IMR-90 (cell line): ENCODE data around the gene CD7. TPM values are rescaled to one million over a fixed set of nuclear protein-coding genes. Genes with fewer than 3 reads are reported as not detected.

ENCODE experiments used
- ATAC-seq: fragments of 200-7000 bp; cut with Tn5 transposase; 2 replicates; pipeline ENCODE4 v1.9.1; 2020; ENCODE audit warnings: low read depth, mild to moderate bottlenecking, moderate library complexity
- BruUV-seq: library from RNA; stranded (reverse); fragments of 400-500 nt; replicated peaks from 2 replicates; lab custom pipeline; 2021; lab: Mats Ljungman, UMichigan
- CTCF ChIA-PET: fragments of 300-600 bp; formaldehyde crosslinking; extraction: SDS; loops from one replicate; lab custom pipeline; 2021; ENCODE audit warnings: antibody characterized with exemption; lab: Yijun Ruan, JAX
- POLR2A ChIA-PET: fragments of 300-600 bp; sonication (Branson Sonifier 250); formaldehyde crosslinking; loops from one replicate; lab custom pipeline; 2022; ENCODE audit warnings: antibody characterized with exemption; ENCODE audit not compliant: unreplicated experiment; lab: Charles Lee
- DNase-seq: peaks from one replicate; pipeline ENCODE4 v3.0.0; 2013
- H2AFZ ChIP-seq: replicated peaks from 2 replicates; pipeline ENCODE3; 2013; ENCODE audit warnings: low read length, mild to moderate bottlenecking; ENCODE audit not compliant: poor library complexity
- H2AK5ac ChIP-seq: 2 replicates; pipeline ENCODE4 v1.6.1; 2013; ENCODE audit warnings: low read depth, low read length, inconsistent platforms
- H2AK9ac ChIP-seq: replicated peaks from 2 replicates; pipeline ENCODE3; 2013; ENCODE audit warnings: mild to moderate bottlenecking, low read depth, low read length, moderate library complexity; ENCODE audit not compliant: poor library complexity
- H2BK120ac ChIP-seq: 2 replicates; pipeline ENCODE4 v1.6.1; 2013; ENCODE audit warnings: low read depth, low read length, inconsistent platforms
- H2BK15ac ChIP-seq: 3 replicates; pipeline ENCODE4 v1.6.1; 2013; ENCODE audit warnings: low read depth, low read length, inconsistent platforms
- H2BK20ac ChIP-seq: 2 replicates; pipeline ENCODE4 v1.6.1; 2013; ENCODE audit warnings: low read depth, mild to moderate bottlenecking, inconsistent platforms, low read length, moderate library complexity
- H2BK5ac ChIP-seq: 2 replicates; pipeline ENCODE4 v1.6.1; 2013; ENCODE audit warnings: mild to moderate bottlenecking, low read depth, low read length, inconsistent platforms; ENCODE audit not compliant: poor library complexity, severe bottlenecking
- H3K14ac ChIP-seq: replicated peaks from 2 replicates; pipeline ENCODE4 v1.6.1; 2013; ENCODE audit warnings: low read depth, low read length, inconsistent platforms
- H3K18ac ChIP-seq: 2 replicates; pipeline ENCODE4 v1.6.1; 2013; ENCODE audit warnings: low read depth, low read length, control low read depth
- H3K23ac ChIP-seq: 2 replicates; pipeline ENCODE4 v1.6.1; 2013; ENCODE audit warnings: low read depth, low read length, inconsistent platforms
- H3K27ac ChIP-seq: 2 replicates; pipeline ENCODE4 v1.5.1; 2013; ENCODE audit warnings: mild to moderate bottlenecking, control low read depth, low read length; ENCODE audit not compliant: insufficient read depth
- H3K27me3 ChIP-seq: 2 replicates; pipeline ENCODE4 v1.6.1; 2013; ENCODE audit warnings: low read length; ENCODE audit not compliant: control insufficient read depth, insufficient read depth
- H3K36me3 ChIP-seq: 2 replicates; pipeline ENCODE4 v1.6.1; 2013; ENCODE audit warnings: low read length, mixed read lengths; ENCODE audit not compliant: control insufficient read depth, insufficient read depth
- H3K4ac ChIP-seq: 2 replicates; pipeline ENCODE4 v1.6.1; 2013; ENCODE audit warnings: low read depth, low read length, inconsistent platforms
- H3K4me1 ChIP-seq: 2 replicates; pipeline ENCODE4 v1.6.1; 2013; ENCODE audit warnings: low read length, mixed read lengths; ENCODE audit not compliant: control insufficient read depth, insufficient read depth
- H3K4me2 ChIP-seq: 2 replicates; pipeline ENCODE4 v1.6.1; 2013; ENCODE audit warnings: low read depth, mild to moderate bottlenecking, control low read depth, low read length, moderate library complexity
- H3K4me3 ChIP-seq: 2 replicates; pipeline ENCODE4 v1.5.1; 2013; ENCODE audit warnings: low read depth, mild to moderate bottlenecking, control low read depth, low read length, moderate library complexity; ENCODE audit not compliant: insufficient read depth
- H3K56ac ChIP-seq: 2 replicates; pipeline ENCODE4 v1.6.1; 2013; ENCODE audit warnings: low read length, inconsistent platforms; ENCODE audit not compliant: insufficient read depth; ENCODE audit errors: extremely low read depth
- H3K79me1 ChIP-seq, 2 experiments: 2 replicates each; pipeline ENCODE4 v1.6.1; 2013; ENCODE audit warnings: low read length in 2 of 2, inconsistent platforms in 1 of 2, low read depth in 1 of 2
- H3K9ac ChIP-seq: 2 replicates; pipeline ENCODE4 v1.6.1; 2013; ENCODE audit warnings: low read depth, low read length, control low read depth
- H3K9me1 ChIP-seq: 2 replicates; pipeline ENCODE4 v1.6.1; 2013; ENCODE audit warnings: low read length, inconsistent platforms; ENCODE audit not compliant: insufficient read depth
- H3K9me3 ChIP-seq: 2 replicates; pipeline ENCODE4 v1.6.1; 2013; ENCODE audit warnings: low read length; ENCODE audit not compliant: control insufficient read depth, insufficient read depth
- H4K20me1 ChIP-seq: 2 replicates; pipeline ENCODE4 v1.6.1; 2013; ENCODE audit warnings: low read length, inconsistent platforms; ENCODE audit not compliant: insufficient read depth
- H4K5ac ChIP-seq: 2 replicates; pipeline ENCODE4 v1.6.1; 2013; ENCODE audit warnings: mild to moderate bottlenecking, low read depth, low read length, control low read depth
- H4K8ac ChIP-seq, 2 experiments: 2 replicates each; pipeline ENCODE4 v1.6.1; 2013; ENCODE audit warnings: low read depth in 2 of 2, low read length in 2 of 2, control low read depth in 1 of 2, inconsistent platforms in 1 of 2
- H4K91ac ChIP-seq: 2 replicates; pipeline ENCODE4 v1.6.1; 2013; ENCODE audit warnings: low read depth, low read length, inconsistent platforms; ENCODE audit not compliant: insufficient read depth
- ELK1 ChIP-seq: fragments of 150-350 bp; IDR thresholded peaks from 2 replicates; pipeline ENCODE4 v1.6.1; 2016; ENCODE audit warnings: low read depth, mild to moderate bottlenecking, low read length, moderate library complexity, borderline replicate concordance
- NFE2L2 ChIP-seq: fragments of 150-350 bp; IDR thresholded peaks from 2 replicates; pipeline ENCODE4 v1.6.1; 2016; ENCODE audit warnings: low read depth, mild to moderate bottlenecking, low read length
- POLR2A ChIP-seq: IDR thresholded peaks from 2 replicates; pipeline ENCODE4 v1.6.1; 2012; ENCODE audit warnings: mild to moderate bottlenecking, low read depth, low read length
- RCOR1 ChIP-seq: IDR thresholded peaks from 2 replicates; pipeline ENCODE4 v1.6.1; 2012; ENCODE audit warnings: mild to moderate bottlenecking, low read length, improper control_type of control experiment; ENCODE audit not compliant: insufficient replicate concordance
- WGBS, 2 experiments: methylation state at CpG; one replicate each; pipeline versions ENCODE4 v1.1.5 to v1.1.7; 2013; ENCODE audit warnings: missing lambda C conversion rate in 2 of 2; ENCODE audit not compliant: insufficient read length in 1 of 2; ENCODE audit errors: extremely low coverage in 2 of 2; 5-methylcytosine and 5-hydroxymethylcytosine counted together
- dilution Hi-C: fragments of 300-500 bp; cut with HindIII; formaldehyde crosslinking; loops from one replicate; pipeline ENCODE4 v1.14.3; 2018; ENCODE audit warnings: low sequenced_read_pairs; ENCODE audit not compliant: unreplicated experiment
- in situ Hi-C: fragments of 300-500 bp; cut with MboI; formaldehyde crosslinking; loops from 3 replicates; pipeline ENCODE4 v1.14.3; 2019; ENCODE audit warnings: low sequenced_read_pairs, inconsistent platforms, mixed read lengths
- intact Hi-C: fragments of 100-400 bp; cut with micrococcal nuclease; formaldehyde crosslinking; loops from 2 replicates; pipeline ENCODE4 v1.10.0; 2022
- polyA plus RNA-seq, 3 experiments: library from polyadenylated mRNA; depleted of rRNA; stranded (reverse); fragments of >200 nt; gene quantifications; 2 replicates each; pipeline ENCODE4 v1.2.3, GENCODE V29; 2012; ENCODE audit warnings: low replicate concordance in 1 of 3
- total RNA-seq: library from RNA; depleted of rRNA; stranded (reverse); fragments of >200 nt; gene quantifications from 2 replicates; pipeline ENCODE4 v1.2.3, GENCODE V29; 2012

CD7 gene
- total and polyA plus RNA-seq, 2 of the 4 experiments (the other 2 are of a cell fraction): not detected

GRCh38 chr17:82365606-82366295 is 48.3 kb upstream of the CD7 start:
- in situ Hi-C loops: no loop called here
- no peaks in the 10 kb centered on the region for H3K36me3 ChIP-seq
- no peak overlapping the region for H2AFZ ChIP-seq
- H3K4ac ChIP-seq: no peak overlapping the region
- dilution Hi-C loops: no loop called here
- no peak overlapping the region for H3K14ac ChIP-seq
- no peak overlapping the region for H2AK5ac ChIP-seq
- intact Hi-C loops: no loop called here
- no peaks in the 10 kb centered on the region for H3K9me1 ChIP-seq
- no peak for TF ChIP-seq ELK1
- TF ChIP-seq RCOR1: no peak
- no peak for TF ChIP-seq POLR2A
- TF ChIP-seq NFE2L2: no peak
- no peaks in the 10 kb centered on the region for H3K4me1 ChIP-seq
- H2AK9ac ChIP-seq: no peak overlapping the region
- no peak overlapping the region for H3K27ac ChIP-seq
- no peak overlapping the region for H3K9ac ChIP-seq
- peaks cover 27% of the 10 kb centered on the region for H3K27me3 ChIP-seq
- H3K18ac ChIP-seq: no peak overlapping the region
- H4K8ac ChIP-seq: no peak overlapping the region
- H2BK5ac ChIP-seq: no peak overlapping the region
- H2BK15ac ChIP-seq: no peak overlapping the region
- H3K79me1 ChIP-seq: no peaks in the 10 kb centered on the region
- no peaks in the 10 kb centered on the region for H3K9me3 ChIP-seq
- DNase-seq (no peak), ATAC-seq (no peak)
- no peak overlapping the region for H3K23ac ChIP-seq
- BruUV-seq: no TSS peak
- no peak overlapping the region for H3K4me2 ChIP-seq
- H2BK120ac ChIP-seq: no peak overlapping the region
- no peak overlapping the region for H4K5ac ChIP-seq
- H3K4me3 ChIP-seq: no peak overlapping the region
- ChIA-PET POLR2A (no interaction called here), CTCF (no interaction called here)
- H4K91ac ChIP-seq: no peak overlapping the region
- no peak overlapping the region for H2BK20ac ChIP-seq
- WGBS, 2 experiments: 34% methylated on average over 3 of the region's 6 CpGs; no CpG with 5 or more reads in 1 of the 2 experiments
- H3K56ac ChIP-seq: no peak overlapping the region
- H4K20me1 ChIP-seq: no peaks in the 10 kb centered on the region
